Fibroblast of skin of left quadriceps (primary cell): ENCODE data around the gene ARMH3.

Source experiments
- DNase-seq, 2 experiments: peaks; one replicate each; pipeline ENCODE4 v3.0.0-alpha.2; 2013; ENCODE audit warnings: low read depth in 2 of 2

Gene ARMH3

GRCh38 chr10:101858723-101859500 is 197.1 kb downstream of the ARMH3 start:
- no peak for DNase-seq

- DNase-seq = no peak
Measured at GRCh38 chr10:101857802-101858476, 198.0 kb downstream of the ARMH3 start.

- no peak for DNase-seq
Measured at GRCh38 chr10:101856626-101857025, 199.3 kb downstream of the ARMH3 start.

- no peak for DNase-seq
Measured at GRCh38 chr10:101851411-101852116, 204.4 kb downstream of the ARMH3 start.

- no peak for DNase-seq
Measured at GRCh38 chr10:101850749-101851148, 205.2 kb downstream of the ARMH3 start.

GRCh38 chr10:101848894-101849351 is 207.1 kb downstream of the ARMH3 start:
- no peak for DNase-seq

GRCh38 chr10:101848408-101848807 is 207.6 kb downstream of the ARMH3 start:
- no peak for DNase-seq

GRCh38 chr10:101845893-101846292 is 210.1 kb downstream of the ARMH3 start:
- DNase-seq = no peak

GRCh38 chr10:101843032-101844021 is 212.6 kb downstream of the ARMH3 start, which contains the start of gene KCNIP2:
Gene KCNIP2 (minus strand): TSS chr10:101843800. CDS start chr10:101843568, 232 bp downstream.
- no peak for DNase-seq

- DNase-seq = no peak
Measured at GRCh38 chr10:101841826-101842225, 214.1 kb downstream of the ARMH3 start.

- peak; percentile 46 to 53 for DNase-seq
Measured at GRCh38 chr10:101840741-101841453, 215.1 kb downstream of the ARMH3 start.

GRCh38 chr10:101840102-101840684 is 215.8 kb downstream of the ARMH3 start:
- no peak for DNase-seq

GRCh38 chr10:101839416-101840063 is 216.4 kb downstream of the ARMH3 start:
- no peak for DNase-seq

- DNase-seq = no peak
Measured at GRCh38 chr10:101839002-101839401, 217.0 kb downstream of the ARMH3 start.

- no peak for DNase-seq
Measured at GRCh38 chr10:101838416-101838970, 217.5 kb downstream of the ARMH3 start.

- no peak for DNase-seq
Measured at GRCh38 chr10:101837748-101838147, 218.2 kb downstream of the ARMH3 start.

- DNase-seq = no peak
Measured at GRCh38 chr10:101835362-101835761, 220.6 kb downstream of the ARMH3 start.

- no peak for DNase-seq
Measured at GRCh38 chr10:101834341-101834740, 221.6 kb downstream of the ARMH3 start.

GRCh38 chr10:101833466-101833865 is 222.5 kb downstream of the ARMH3 start:
- no peak for DNase-seq
